Endothelial cell of umbilical vein (primary cell): ENCODE data around the gene TRAPPC5. TPM values are rescaled to one million over a fixed set of nuclear protein-coding genes. Genes with fewer than 3 reads are reported as not detected.

Experiments used
- BruUV-seq: library from RNA; stranded (reverse); fragments of 400-500 nt; replicated peaks from 2 replicates; lab custom pipeline; 2021; lab: Mats Ljungman, UMichigan
- CTCF ChIA-PET: fragments of 300-600, 350-600 bp; sonication (Branson Sonifier 250); formaldehyde crosslinking; loops from one replicate; lab custom pipeline; 2021; ENCODE audit warnings: antibody characterized with exemption, inconsistent platforms; lab: Charles Lee
- POLR2A ChIA-PET: fragments of 300-600, 350-600 bp; sonication (Branson Sonifier 250); formaldehyde crosslinking; loops from one replicate; lab custom pipeline; 2021; ENCODE audit warnings: antibody characterized with exemption, inconsistent platforms; lab: Charles Lee
- DNase-seq: peaks from one replicate; pipeline ENCODE4 v3.0.0-alpha.2; 2011; ENCODE audit warnings: low read depth, low spot score
- FAIRE-seq: peaks from 2 replicates; lab custom pipeline; 2011; peaks lifted over from hg19 to GRCh38; lab: Jason Lieb, UNC
- H2AFZ ChIP-seq: 2 replicates; pipeline ENCODE4 v1.6.0; 2012; ENCODE audit warnings: low read depth, low read length, control low read depth, inconsistent platforms
- H3K27ac ChIP-seq: 2 replicates; pipeline ENCODE4 v1.5.1; 2011; ENCODE audit warnings: low read depth, mild to moderate bottlenecking, control low read depth, low read length, moderate library complexity; ENCODE audit not compliant: insufficient read depth
- H3K27me3 ChIP-seq, 2 experiments: 2 replicates each; pipeline versions ENCODE4 v1.6.0 to v1.6.1; 2011; ENCODE audit warnings: low read length in 2 of 2, mixed read lengths in 1 of 2; ENCODE audit not compliant: control insufficient read depth in 2 of 2, insufficient read depth in 2 of 2
- H3K36me3 ChIP-seq, 2 experiments: 2 replicates in 1 of 2; 3 replicates in 1 of 2; pipeline ENCODE4 v1.5.1; 2011; ENCODE audit warnings: low read length in 2 of 2, mild to moderate bottlenecking in 1 of 2, moderate library complexity in 1 of 2; ENCODE audit not compliant: control insufficient read depth in 2 of 2, insufficient read depth in 2 of 2; ENCODE audit errors: extremely low read depth in 1 of 2
- H3K4me1 ChIP-seq: 3 replicates; pipeline ENCODE4 v1.5.1; 2011; ENCODE audit warnings: mild to moderate bottlenecking, low read length; ENCODE audit not compliant: control insufficient read depth, insufficient read depth; ENCODE audit errors: extremely low read depth
- H3K4me2 ChIP-seq: 2 replicates; pipeline ENCODE4 v1.6.1; 2011; ENCODE audit warnings: low read length, control low read depth, mixed read lengths; ENCODE audit not compliant: insufficient read depth
- H3K4me3 ChIP-seq, 3 experiments: fragments of 200-600 bp in 1 of 3; sonication (generic), shearing (Covaris generic) in 1 of 3; replicated peaks in 1 of 3; 2 replicates each; pipeline ENCODE4 v1.5.1; 2011 to 2016; ENCODE audit warnings: control low read depth in 3 of 3, low read length in 3 of 3, mild to moderate bottlenecking in 2 of 3, inconsistent platforms in 1 of 3, low read depth in 1 of 3, moderate library complexity in 1 of 3; ENCODE audit not compliant: insufficient read depth in 1 of 3
- H3K79me2 ChIP-seq: 2 replicates; pipeline ENCODE4 v1.6.0; 2012; ENCODE audit warnings: low read length, inconsistent platforms; ENCODE audit not compliant: control insufficient read depth, insufficient read depth
- H3K9ac ChIP-seq: replicated peaks from 2 replicates; pipeline ENCODE3; 2011; ENCODE audit warnings: low read length, control low read depth; ENCODE audit not compliant: insufficient read depth; ENCODE audit errors: extremely low read depth
- H3K9me1 ChIP-seq: replicated peaks from 3 replicates; pipeline ENCODE4 v1.6.0; 2011; ENCODE audit warnings: mild to moderate bottlenecking, low read length; ENCODE audit not compliant: control insufficient read depth, insufficient read depth; ENCODE audit errors: extremely low read depth
- H3K9me3 ChIP-seq: replicated peaks from 2 replicates; pipeline ENCODE4 v1.5.1; 2012; ENCODE audit warnings: low read length, inconsistent platforms; ENCODE audit not compliant: control insufficient read depth, insufficient read depth
- H4K20me1 ChIP-seq: replicated peaks from 2 replicates; pipeline ENCODE3; 2011; ENCODE audit warnings: mild to moderate bottlenecking, low read length; ENCODE audit not compliant: control insufficient read depth, insufficient read depth; ENCODE audit errors: extremely low read depth
- CTCF ChIP-seq, 2 donors: IDR thresholded peaks; 1 replicate in 1 of 2; 2 replicates in 1 of 2; pipeline ENCODE4 v1.5.1; 2011; ENCODE audit warnings: low read length in 2 of 2, mild to moderate bottlenecking in 2 of 2, moderate library complexity in 2 of 2, control low read depth in 1 of 2, inconsistent platforms in 1 of 2, low read depth in 1 of 2; ENCODE audit not compliant: insufficient read depth in 1 of 2; ENCODE audit errors: extremely low read depth in 1 of 2
- EZH2 ChIP-seq: IDR thresholded peaks from 2 replicates; pipeline ENCODE4 v1.6.1; 2012; ENCODE audit warnings: borderline replicate concordance, low read depth, mild to moderate bottlenecking, moderate library complexity, low read length, inconsistent platforms; ENCODE audit not compliant: severe bottlenecking
- FOS ChIP-seq: IDR thresholded peaks from 2 replicates; pipeline ENCODE4 v1.6.1; 2011; ENCODE audit warnings: mild to moderate bottlenecking, low read length, moderate library complexity, borderline replicate concordance; ENCODE audit not compliant: insufficient read depth
- GATA2 ChIP-seq: IDR thresholded peaks from 2 replicates; pipeline ENCODE4 v1.7.0; 2011; ENCODE audit warnings: low read depth, mild to moderate bottlenecking, moderate library complexity, mixed read lengths, low read length; ENCODE audit not compliant: insufficient read length, insufficient read depth
- JUN ChIP-seq: IDR thresholded peaks from 2 replicates; pipeline ENCODE4 v1.6.1; 2011; ENCODE audit warnings: borderline replicate concordance, low read depth; ENCODE audit not compliant: insufficient read length, insufficient read depth
- MYC ChIP-seq: IDR thresholded peaks from one replicate; pipeline ENCODE4 v1.6.1; 2011; ENCODE audit warnings: mild to moderate bottlenecking, low read depth, low read length
- POLR2A ChIP-seq: IDR thresholded peaks from 2 replicates; pipeline ENCODE4 v1.6.1; 2012; ENCODE audit warnings: low read depth, mild to moderate bottlenecking, control low read depth, low read length
- POLR2AphosphoS5 ChIP-seq: IDR thresholded peaks from 2 replicates; pipeline ENCODE4 v1.6.1; 2012; ENCODE audit warnings: low read depth, mild to moderate bottlenecking, control low read depth, low read length, moderate library complexity; ENCODE audit not compliant: insufficient read depth
- dilution Hi-C: fragments of 300-500 bp; cut with MboI; formaldehyde crosslinking; loops from one replicate; pipeline ENCODE4 v1.15.0; 2019; ENCODE audit warnings: low sequenced_read_pairs; ENCODE audit not compliant: extremely low pct_ligation_motif_present
- intact Hi-C: fragments of 100-400 bp; cut with micrococcal nuclease; formaldehyde crosslinking; loops from one replicate; pipeline ENCODE4 v1.10.0; 2022
- polyA plus RNA-seq, 4 experiments: library from polyadenylated mRNA; depleted of rRNA in 3 of 4; stranded (reverse) in 3 of 4; unstranded in 1 of 4; fragments of >200 nt; gene quantifications; 2 replicates each; pipeline versions ENCODE4 v1.2.1 to v1.2.3, GENCODE V29; 2011 to 2012; ENCODE audit warnings: missing spikeins in 1 of 4
- total RNA-seq: library from RNA; stranded (reverse); gene quantifications from 2 replicates; pipeline ENCODE4 v1.2.3, GENCODE V29; 2021
- TF ChIP-seq, protein P1 (sequence below): IDR thresholded peaks from 2 replicates; pipeline ENCODE4 v1.6.1; 2011; ENCODE audit not compliant: insufficient read depth, insufficient read length

The TRAPPC5 gene
- total and polyA plus RNA-seq, 2 donors (not counting 3 experiments of a cell fraction or from before 2014, with no cell fraction given) = 114 to 172 TPM

DNA sequence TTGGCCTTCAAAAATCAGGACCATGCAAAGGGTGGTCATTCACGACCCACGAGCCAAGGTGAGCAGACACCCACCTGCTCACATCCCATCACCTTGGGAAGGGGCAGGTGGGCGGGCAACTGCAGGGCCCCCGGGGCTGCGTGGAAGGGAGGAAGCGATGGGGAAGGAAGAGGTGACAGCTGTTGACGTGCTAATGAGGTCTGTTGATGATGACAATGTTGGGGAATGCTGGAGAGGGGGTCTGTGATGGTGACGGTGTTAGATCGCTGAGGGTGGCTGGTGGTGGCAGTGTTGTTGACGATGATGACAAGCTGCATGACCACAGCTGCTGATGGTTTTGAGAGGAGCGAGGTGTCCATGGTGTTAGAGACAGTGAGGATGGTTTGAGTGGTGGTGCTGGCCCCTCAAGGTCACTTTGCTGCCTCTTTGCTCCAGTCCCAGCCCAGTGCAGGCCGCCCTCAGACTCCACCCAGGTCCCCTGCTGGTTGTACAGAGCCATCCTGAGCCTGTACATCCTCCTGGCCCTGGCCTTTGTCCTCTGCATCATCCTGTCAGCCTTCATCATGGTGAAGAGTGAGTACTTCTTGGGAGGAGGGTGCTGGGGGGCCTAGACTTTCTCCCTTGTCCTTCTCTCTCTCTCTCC is 2.8 kb upstream of the TRAPPC5 start:
- Histone ChIP-seq H3K4me1 (peaks cover 7% of the 10 kb centered on the region), H3K9ac (no peak overlapping the region), H3K36me3 (peaks cover 0 to 3% of the 10 kb centered on the region in 2 experiments), H3K27me3 (peaks cover 2 to 3% of the 10 kb centered on the region in 2 experiments), H3K4me2 (no peak overlapping the region), H3K27ac (no peak overlapping the region), H3K4me3 (no peak overlapping the region), H3K79me2 (peaks cover 20% of the 10 kb centered on the region), H2AFZ (no peak overlapping the region), H3K9me3 (no peaks in the 10 kb centered on the region), H3K9me1 (no peaks in the 10 kb centered on the region), H4K20me1 (no peaks in the 10 kb centered on the region)
- intact Hi-C loops (no loop called here), dilution Hi-C loops (no loop called here)
- TF ChIP-seq FOS = no peak
- no peak for TF ChIP-seq MYC
- TF ChIP-seq GATA2 = no peak
- TF ChIP-seq EZH2 = no peak
- TF ChIP-seq CTCF (IDR thresholded peaks at IDR 0.05; ENCODE audit: extremely low read depth in 1 of 2, insufficient read depth in 1 of 2, low read depth in 1 of 2, low read length in 2 of 2) = no peak
- TF ChIP-seq, protein P1, sequence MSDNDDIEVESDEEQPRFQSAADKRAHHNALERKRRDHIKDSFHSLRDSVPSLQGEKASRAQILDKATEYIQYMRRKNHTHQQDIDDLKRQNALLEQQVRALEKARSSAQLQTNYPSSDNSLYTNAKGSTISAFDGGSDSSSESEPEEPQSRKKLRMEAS = no peak
- TF ChIP-seq JUN = no peak
- TF ChIP-seq POLR2AphosphoS5 = no peak
- TF ChIP-seq POLR2A = no peak
- BruUV-seq = no TSS peak
- CTCF ChIA-PET = interaction anchor here (0.6 to 1.7 kb wide), 3 partner anchors 109 to 324 kb away, joined by 3 to 18 read pairs (median 3); no protein-coding TSS in a partner anchor
- DNase-seq = no peak
- POLR2A ChIA-PET = interaction anchor here (0.5 kb wide), 1 partner anchor 127 kb away, joined by 3 read pairs; no protein-coding TSS in a partner anchor
- FAIRE-seq = no peak
